ENCODE data around the gene PCDHGA6. TPM values are rescaled to one million over a fixed set of nuclear protein-coding genes. Genes with fewer than 3 reads are reported as not detected.
A peak's percentile ranks its signal among the peaks of the same experiment; 100 is the strongest.

The PCDHGA6 gene
- total and polyA plus RNA-seq, 2 of the 8 experiments (the other 6 are each of a cell fraction or from before 2014, with no cell fraction given), result 1.4 to 2.0 TPM

DNA sequence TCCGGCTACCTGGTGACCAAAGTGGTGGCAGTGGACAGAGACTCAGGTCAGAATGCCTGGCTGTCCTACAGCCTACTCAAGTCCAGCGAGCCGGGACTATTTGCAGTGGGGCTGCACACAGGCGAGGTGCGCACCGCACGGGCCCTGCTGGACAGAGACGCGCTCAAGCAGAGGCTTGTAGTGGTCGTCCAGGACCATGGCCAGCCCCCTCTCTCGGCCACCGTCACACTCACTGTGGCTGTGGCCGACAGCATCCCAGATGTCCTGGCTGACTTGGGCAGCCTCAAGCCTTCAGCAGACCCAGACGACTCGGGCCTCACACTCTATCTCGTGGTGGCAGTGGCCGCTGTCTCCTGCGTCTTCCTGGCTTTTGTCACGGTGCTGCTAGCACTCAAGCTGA, 16.7 kb upstream of the PCDHGA6 start:
- H3K56ac ChIP-seq (replicated peaks; ENCODE audit: insufficient read length, low read depth, low read length), result no peak overlapping the region
- H3K4me3 ChIP-seq (ENCODE audit: extremely low read depth in 1 of 4, insufficient read depth in 2 of 4, low read depth in 3 of 4, low read length in 4 of 4), result no peak overlapping the region
- no peak overlapping the region for H3K14ac ChIP-seq (ENCODE audit: insufficient read length)
- H4K5ac ChIP-seq (ENCODE audit: insufficient read length, low read depth, low read length), result no peak overlapping the region
- H3K36me3 ChIP-seq (ENCODE audit: control insufficient read depth in 2 of 4, insufficient read depth in 4 of 4, low read length in 3 of 4), result peaks cover 0 to 12% (median 2%) of the 10 kb centered on the region in 4 experiments; a peak in 3 of 8 replicates
- H4K91ac ChIP-seq (replicated peaks; ENCODE audit: insufficient read length, low read length), result no peak overlapping the region
- H2BK20ac ChIP-seq (ENCODE audit: low read length), result no peak overlapping the region
- no peak overlapping the region for H3K18ac ChIP-seq (ENCODE audit: extremely low read depth, low read length)
- no peak overlapping the region for H2BK15ac ChIP-seq (ENCODE audit: low read length)
- no peak overlapping the region for H2BK120ac ChIP-seq (replicated peaks; ENCODE audit: low read depth, low read length)
- H2AFZ ChIP-seq (ENCODE audit: low read length), result no peak overlapping the region
- H3K23ac ChIP-seq (ENCODE audit: insufficient read length), result no peak overlapping the region
- H3K79me2 ChIP-seq (ENCODE audit: control insufficient read depth in 1 of 2, insufficient read depth in 2 of 2, low read length in 2 of 2), result no peaks in the 10 kb centered on the region
- no peak overlapping the region for H2AK5ac ChIP-seq (ENCODE audit: low read depth, low read length)
- FAIRE-seq (no peak), DNase-seq (ENCODE audit: low read depth in 1 of 2, low spot score in 2 of 2) (no peak)
- H3K4me1 ChIP-seq (replicated peaks in 1 of 4; ENCODE audit: control insufficient read depth in 3 of 4, insufficient read depth in 4 of 4, low read length in 3 of 4), result 0 out of 7 replicates have a peak, but pooled peaks cover 0 to 1% (median 0%) of the 10 kb centered on the region in 4 experiments
- H3K4ac ChIP-seq (replicated peaks; ENCODE audit: insufficient read length, low read depth, low read length), result no peak overlapping the region
- H2BK5ac ChIP-seq (ENCODE audit: low read depth, low read length), result no peak overlapping the region
- no peak overlapping the region for H3K4me2 ChIP-seq (ENCODE audit: insufficient read depth in 1 of 2, low read depth in 2 of 2, low read length in 2 of 2)
- no peaks in the 10 kb centered on the region for H3K23me2 ChIP-seq (ENCODE audit: low read depth, low read length)
- no peak overlapping the region for H2BK12ac ChIP-seq (ENCODE audit: low read depth, low read length)
- peak overlapping the region; percentile 5 for H4K8ac ChIP-seq (ENCODE audit: extremely low read depth, insufficient read depth, low read length)
- no peaks in the 10 kb centered on the region for H4K20me1 ChIP-seq (replicated peaks in 1 of 2; ENCODE audit: control insufficient read depth in 1 of 2, insufficient read depth in 2 of 2, low read length in 2 of 2)
- ChIA-PET POLR2A (ENCODE audit: partially characterized antibody) (no interaction called here), CTCF (ENCODE audit: partially characterized antibody) (interaction anchor here (0.8 to 4.4 kb wide), 8 partner anchors 7 to 201 kb away, joined by 3 to 27 read pairs (median 14); partner anchors contain the start of genes PCDHB15, PCDHGA1, PCDHGA2 and PCDHGA5)
- no peak overlapping the region for H3K27ac ChIP-seq (ENCODE audit: low read depth, low read length)
- H3K27me3 ChIP-seq (replicated peaks in 1 of 4; ENCODE audit: control insufficient read depth in 3 of 4, extremely low read depth in 1 of 4, insufficient read depth in 3 of 4, low read length in 3 of 4), result no peaks in the 10 kb centered on the region
- no peak overlapping the region for H3K9ac ChIP-seq (replicated peaks in 1 of 4; ENCODE audit: extremely low read depth in 1 of 4, low read depth in 3 of 4, low read length in 3 of 4)
- no peaks in the 10 kb centered on the region for H3K79me1 ChIP-seq (ENCODE audit: low read depth, low read length)
- peaks cover 31 to 50% of the 10 kb centered on the region in 2 experiments for H3K9me3 ChIP-seq (ENCODE audit: insufficient read depth in 2 of 2, low read depth in 1 of 2, low read length in 1 of 2)
- WGBS, 2 experiments (ENCODE audit: extremely low coverage in 1 of 2, insufficient coverage in 1 of 2, insufficient read length in 1 of 2, insufficient replicate concordance in 2 of 2, low coverage in 1 of 2, low lambda C conversion rate in 2 of 2, missing lambda C conversion rate in 1 of 2), result 93% methylated on average over 17 of the region's 19 CpGs; no CpG with 5 or more reads in 1 of the 2 experiments
- TF ChIP-seq EP300 (IDR thresholded peaks at IDR 0.05; ENCODE audit: borderline replicate concordance in 1 of 2, low read depth in 2 of 2, low read length in 2 of 2) (no peak), RNF2 (IDR thresholded peaks at IDR 0.05; ENCODE audit: borderline replicate concordance, low read depth, low read length, missing control alignments, poor library complexity, severe bottlenecking) (no peak), TEAD4 (IDR thresholded peaks at IDR 0.05; ENCODE audit: low read depth, low read length) (no peak), MAFK (IDR thresholded peaks at IDR 0.05; ENCODE audit: low read depth, low read length) (no peak), GTF2F1 (IDR thresholded peaks at IDR 0.05; ENCODE audit: borderline replicate concordance, low read depth, low read length) (no peak), ATF2 (IDR thresholded peaks at IDR 0.05; ENCODE audit: low read length) (no peak), BRCA1 (IDR thresholded peaks at IDR 0.05; ENCODE audit: low read depth, low read length) (no peak)

Data from H1 (cell line).